ENCODE data around the gene RYR1.

- no peak for TF ChIP-seq POLR2AphosphoS5 (IDR thresholded peaks at IDR 0.05; ENCODE audit: low read depth, low read length)
- TF ChIP-seq CREB1 (IDR thresholded peaks at IDR 0.05) = no peak
- TF ChIP-seq JUND (IDR thresholded peaks at IDR 0.05; ENCODE audit: low read length) = no peak
- no peak for TF ChIP-seq CBX8 (IDR thresholded peaks at IDR 0.05; ENCODE audit: borderline replicate concordance, low read depth, low read length)
- no peak for TF ChIP-seq CTCF (IDR thresholded peaks at IDR 0.05; ENCODE audit: control extremely low read depth in 1 of 3, insufficient read depth in 1 of 3, low read depth in 1 of 3, low read length in 3 of 3)
- no peak for TF ChIP-seq MAX (IDR thresholded peaks at IDR 0.05)
- no peak for TF ChIP-seq EGR1 (IDR thresholded peaks at IDR 0.05; ENCODE audit: borderline replicate concordance, low read depth, low read length)
- TF ChIP-seq ZNF274 (IDR thresholded peaks at IDR 0.05; ENCODE audit: borderline replicate concordance, extremely low read depth, low read length) = no peak
- no peak for TF ChIP-seq CHD2 (IDR thresholded peaks at IDR 0.05; ENCODE audit: low read length)
- no peak for TF ChIP-seq EZH2 (IDR thresholded peaks at IDR 0.05; ENCODE audit: low read depth, low read length, severe bottlenecking)
- TF ChIP-seq EP300 (IDR thresholded peaks at IDR 0.05; ENCODE audit: borderline replicate concordance in 1 of 2, low read depth in 2 of 2, low read length in 2 of 2) = no peak
- no peak for TF ChIP-seq JUN (IDR thresholded peaks at IDR 0.05; ENCODE audit: low read depth, low read length)
These were observed 69.6 kb downstream of the RYR1 start for GRCh38 chr19:38503077-38503410.
